ENCODE data around the gene CNOT4. TPM values are rescaled to one million over a fixed set of nuclear protein-coding genes. Genes with fewer than 3 reads are reported as not detected.

Gene CNOT4
- total and polyA plus RNA-seq, 2 of the 4 experiments (the other 2 are of a cell fraction): 7.0 to 8.1 TPM

DNA sequence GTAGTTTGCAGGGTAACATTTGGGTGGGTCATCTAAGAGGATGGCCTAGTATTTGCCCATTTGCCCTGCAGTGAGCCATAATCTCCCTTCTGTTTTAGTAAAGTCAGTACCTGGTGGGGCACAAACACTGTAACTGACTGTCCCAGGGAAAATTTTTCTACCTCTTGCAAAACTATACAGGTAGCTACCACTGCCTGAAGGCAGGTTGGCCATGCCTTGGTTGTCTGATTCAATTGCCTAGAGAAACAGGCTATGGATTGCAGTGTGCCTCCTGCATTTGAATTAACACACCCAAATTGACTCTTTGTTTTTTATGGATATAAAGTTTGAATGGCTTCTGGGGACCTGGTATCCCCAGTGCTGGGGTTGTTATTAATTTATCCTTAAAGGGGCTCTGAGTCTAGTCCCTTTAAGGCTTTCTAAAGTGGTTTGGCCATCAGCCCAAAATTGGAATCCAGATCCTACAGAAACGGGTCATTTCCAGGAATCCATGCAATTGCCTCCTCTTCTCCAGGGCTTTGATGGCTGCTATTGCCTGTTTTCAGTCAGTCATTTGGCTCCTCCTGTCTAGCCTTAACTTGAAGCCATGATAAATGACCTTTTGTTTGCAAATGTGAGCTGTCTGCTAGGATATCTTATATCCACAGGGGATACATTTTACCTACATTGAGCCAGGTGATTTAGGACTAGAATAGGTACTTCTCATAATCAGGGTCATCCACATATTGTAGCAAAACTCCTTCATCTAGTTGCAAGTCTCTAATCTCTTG, 187.1 kb downstream of the CNOT4 start:
- Histone ChIP-seq H2BK5ac (ENCODE audit: low read depth, low read length, poor library complexity, severe bottlenecking) (no peak overlapping the region), H3K9me3 (ENCODE audit: control insufficient read depth, insufficient read depth, low read length) (no peaks in the 10 kb centered on the region), H3K36me3 (ENCODE audit: control insufficient read depth, insufficient read depth, low read length) (no peaks in the 10 kb centered on the region), H3K4ac (ENCODE audit: low read depth, low read length) (no peak overlapping the region), H3K14ac (replicated peaks; ENCODE audit: low read depth, low read length) (no peak overlapping the region), H3K4me3 (ENCODE audit: insufficient read depth, low read depth, low read length) (no peak overlapping the region), H4K8ac (ENCODE audit: low read depth in 2 of 2, low read length in 2 of 2) (no peak overlapping the region), H3K4me2 (ENCODE audit: low read depth, low read length) (no peak overlapping the region), H3K9me1 (ENCODE audit: insufficient read depth, low read length) (no peaks in the 10 kb centered on the region), H4K20me1 (ENCODE audit: insufficient read depth, low read length) (no peaks in the 10 kb centered on the region), H2BK15ac (ENCODE audit: low read depth, low read length) (no peak overlapping the region), H2AK5ac (ENCODE audit: low read depth, low read length) (no peak overlapping the region), H2AFZ (replicated peaks; ENCODE audit: low read length, poor library complexity) (no peak overlapping the region), H3K23ac (ENCODE audit: low read depth, low read length) (no peak overlapping the region), H2BK120ac (ENCODE audit: low read depth, low read length) (no peak overlapping the region), H4K5ac (ENCODE audit: low read depth, low read length) (no peak overlapping the region), H3K27me3 (ENCODE audit: control insufficient read depth, insufficient read depth, low read length) (peaks cover 9% of the 10 kb centered on the region), H3K9ac (ENCODE audit: low read depth, low read length) (no peak overlapping the region), H2BK20ac (ENCODE audit: low read depth, low read length) (no peak overlapping the region), H3K18ac (ENCODE audit: low read depth, low read length) (no peak overlapping the region), H3K56ac (ENCODE audit: extremely low read depth, insufficient read depth, low read length) (no peak overlapping the region), H2AK9ac (replicated peaks; ENCODE audit: low read depth, low read length, poor library complexity) (no peak overlapping the region), H3K27ac (ENCODE audit: insufficient read depth, low read length) (no peak overlapping the region), H3K4me1 (ENCODE audit: control insufficient read depth, insufficient read depth, low read length) (peaks cover 2% of the 10 kb centered on the region), H4K91ac (ENCODE audit: insufficient read depth, low read depth, low read length) (no peak overlapping the region), H3K79me1 (ENCODE audit: low read depth in 1 of 2, low read length in 2 of 2) (no peaks in the 10 kb centered on the region)
- TF ChIP-seq MAFK (IDR thresholded peaks at IDR 0.05; ENCODE audit: low read depth, low read length): no peak
- TF ChIP-seq CEBPB (IDR thresholded peaks at IDR 0.05; ENCODE audit: low read depth, low read length): no peak
- TF ChIP-seq MXI1 (IDR thresholded peaks at IDR 0.05; ENCODE audit: borderline replicate concordance, low read depth, low read length): no peak
- TF ChIP-seq NFE2L2 (IDR thresholded peaks at IDR 0.05; ENCODE audit: low read depth, low read length): no peak
- TF ChIP-seq, protein P1, sequence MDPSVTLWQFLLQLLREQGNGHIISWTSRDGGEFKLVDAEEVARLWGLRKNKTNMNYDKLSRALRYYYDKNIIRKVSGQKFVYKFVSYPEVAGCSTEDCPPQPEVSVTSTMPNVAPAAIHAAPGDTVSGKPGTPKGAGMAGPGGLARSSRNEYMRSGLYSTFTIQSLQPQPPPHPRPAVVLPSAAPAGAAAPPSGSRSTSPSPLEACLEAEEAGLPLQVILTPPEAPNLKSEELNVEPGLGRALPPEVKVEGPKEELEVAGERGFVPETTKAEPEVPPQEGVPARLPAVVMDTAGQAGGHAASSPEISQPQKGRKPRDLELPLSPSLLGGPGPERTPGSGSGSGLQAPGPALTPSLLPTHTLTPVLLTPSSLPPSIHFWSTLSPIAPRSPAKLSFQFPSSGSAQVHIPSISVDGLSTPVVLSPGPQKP (IDR thresholded peaks at IDR 0.05; ENCODE audit: borderline replicate concordance, low read depth, low read length): no peak
- no peak for TF ChIP-seq BHLHE40 (IDR thresholded peaks at IDR 0.05; ENCODE audit: low read depth, low read length)
- TF ChIP-seq, protein P2, sequence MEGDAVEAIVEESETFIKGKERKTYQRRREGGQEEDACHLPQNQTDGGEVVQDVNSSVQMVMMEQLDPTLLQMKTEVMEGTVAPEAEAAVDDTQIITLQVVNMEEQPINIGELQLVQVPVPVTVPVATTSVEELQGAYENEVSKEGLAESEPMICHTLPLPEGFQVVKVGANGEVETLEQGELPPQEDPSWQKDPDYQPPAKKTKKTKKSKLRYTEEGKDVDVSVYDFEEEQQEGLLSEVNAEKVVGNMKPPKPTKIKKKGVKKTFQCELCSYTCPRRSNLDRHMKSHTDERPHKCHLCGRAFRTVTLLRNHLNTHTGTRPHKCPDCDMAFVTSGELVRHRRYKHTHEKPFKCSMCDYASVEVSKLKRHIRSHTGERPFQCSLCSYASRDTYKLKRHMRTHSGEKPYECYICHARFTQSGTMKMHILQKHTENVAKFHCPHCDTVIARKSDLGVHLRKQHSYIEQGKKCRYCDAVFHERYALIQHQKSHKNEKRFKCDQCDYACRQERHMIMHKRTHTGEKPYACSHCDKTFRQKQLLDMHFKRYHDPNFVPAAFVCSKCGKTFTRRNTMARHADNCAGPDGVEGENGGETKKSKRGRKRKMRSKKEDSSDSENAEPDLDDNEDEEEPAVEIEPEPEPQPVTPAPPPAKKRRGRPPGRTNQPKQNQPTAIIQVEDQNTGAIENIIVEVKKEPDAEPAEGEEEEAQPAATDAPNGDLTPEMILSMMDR (conservative IDR thresholded peaks at IDR 0.05; ENCODE audit: low read depth, low read length): no peak
- no peak for TF ChIP-seq POLR2A (IDR thresholded peaks at IDR 0.05; ENCODE audit: low read depth, low read length)
- TF ChIP-seq, protein P3, sequence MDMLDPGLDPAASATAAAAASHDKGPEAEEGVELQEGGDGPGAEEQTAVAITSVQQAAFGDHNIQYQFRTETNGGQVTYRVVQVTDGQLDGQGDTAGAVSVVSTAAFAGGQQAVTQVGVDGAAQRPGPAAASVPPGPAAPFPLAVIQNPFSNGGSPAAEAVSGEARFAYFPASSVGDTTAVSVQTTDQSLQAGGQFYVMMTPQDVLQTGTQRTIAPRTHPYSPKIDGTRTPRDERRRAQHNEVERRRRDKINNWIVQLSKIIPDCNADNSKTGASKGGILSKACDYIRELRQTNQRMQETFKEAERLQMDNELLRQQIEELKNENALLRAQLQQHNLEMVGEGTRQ (IDR thresholded peaks at IDR 0.05; ENCODE audit: low read depth, low read length): no peak
- no peak for TF ChIP-seq RCOR1 (IDR thresholded peaks at IDR 0.05; ENCODE audit: insufficient replicate concordance, low read length)
- TF ChIP-seq SMC3 (IDR thresholded peaks at IDR 0.05; ENCODE audit: low read depth, low read length): no peak
- no peak for TF ChIP-seq FOS (IDR thresholded peaks at IDR 0.05; ENCODE audit: low read depth, low read length)
- TF ChIP-seq MAZ (IDR thresholded peaks at IDR 0.05; ENCODE audit: borderline replicate concordance, low read depth, low read length): no peak
- no TSS peak for BruUV-seq (replicated peaks)
- dilution Hi-C loops (cut with HindIII; ENCODE audit: low sequenced_read_pairs, unreplicated experiment) (no loop called here), in situ Hi-C loops (cut with MboI; ENCODE audit: low sequenced_read_pairs) (no loop called here), intact Hi-C loops (cut with micrococcal nuclease) (no loop called here)
- ChIA-PET CTCF (no interaction called here), POLR2A (ENCODE audit: unreplicated experiment) (no interaction called here)
- 0% methylated on average over 1 of the region's 1 CpG; no CpG with 5 or more reads in 1 of the 2 experiments for WGBS, 2 experiments (ENCODE audit: extremely low coverage in 2 of 2, insufficient read length in 1 of 2)
- no peak for ATAC-seq (ENCODE audit: low read depth)
- no peak for DNase-seq

Data from IMR-90 (cell line).